ENCODE results near the gene DIP2C. TPM values are rescaled to one million over a fixed set of nuclear protein-coding genes. Genes with fewer than 3 reads are reported as not detected.
A peak's percentile ranks its signal among the peaks of the same experiment; 100 is the strongest.
"Not testable (repeated sequence)": the region's sequence is repeated elsewhere in the genome, so short reads cannot be mapped to it uniquely, and the experiment has no call there.

The DIP2C gene
- total and polyA plus RNA-seq, 2 experiments from 2014 or later = 9.1 to 15.8 TPM

DNA sequence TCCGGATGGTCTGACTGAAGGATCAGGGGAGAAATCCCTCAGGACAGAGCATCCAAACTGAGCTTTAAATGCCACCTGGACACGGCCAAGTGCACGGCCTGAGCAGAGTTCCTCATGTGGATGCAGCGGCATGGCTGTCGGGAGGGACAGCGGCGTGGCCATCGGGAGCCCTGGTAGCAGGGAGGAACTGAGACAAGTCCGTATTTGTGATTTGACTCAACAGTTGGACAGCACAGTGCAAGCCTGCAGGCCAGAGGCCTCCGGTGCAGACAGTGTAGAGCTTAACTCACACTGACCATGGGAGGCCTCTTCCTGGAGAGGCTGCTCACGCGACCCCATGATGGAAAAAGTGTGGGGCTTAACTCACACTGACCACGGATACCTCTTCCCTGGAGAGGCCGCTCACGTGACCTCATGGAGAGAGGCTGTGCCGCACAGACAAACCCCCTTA is 207.4 kb downstream of the DIP2C start:
- H3K36me3 ChIP-seq = no peaks in the 10 kb centered on the region
- no peak overlapping the region for H3K27ac ChIP-seq
- H3K4me1 ChIP-seq (ENCODE audit: low read depth) = no peaks in the 10 kb centered on the region
- no peak for DNase-seq (ENCODE audit: low read depth in 1 of 2, low spot score in 1 of 2)
- H3K9me3 ChIP-seq (ENCODE audit: low read depth) = no peaks in the 10 kb centered on the region
- peaks cover 9% of the 10 kb centered on the region for H3K27me3 ChIP-seq
- H3K4me3 ChIP-seq = no peak overlapping the region
- TF ChIP-seq, protein P1, sequence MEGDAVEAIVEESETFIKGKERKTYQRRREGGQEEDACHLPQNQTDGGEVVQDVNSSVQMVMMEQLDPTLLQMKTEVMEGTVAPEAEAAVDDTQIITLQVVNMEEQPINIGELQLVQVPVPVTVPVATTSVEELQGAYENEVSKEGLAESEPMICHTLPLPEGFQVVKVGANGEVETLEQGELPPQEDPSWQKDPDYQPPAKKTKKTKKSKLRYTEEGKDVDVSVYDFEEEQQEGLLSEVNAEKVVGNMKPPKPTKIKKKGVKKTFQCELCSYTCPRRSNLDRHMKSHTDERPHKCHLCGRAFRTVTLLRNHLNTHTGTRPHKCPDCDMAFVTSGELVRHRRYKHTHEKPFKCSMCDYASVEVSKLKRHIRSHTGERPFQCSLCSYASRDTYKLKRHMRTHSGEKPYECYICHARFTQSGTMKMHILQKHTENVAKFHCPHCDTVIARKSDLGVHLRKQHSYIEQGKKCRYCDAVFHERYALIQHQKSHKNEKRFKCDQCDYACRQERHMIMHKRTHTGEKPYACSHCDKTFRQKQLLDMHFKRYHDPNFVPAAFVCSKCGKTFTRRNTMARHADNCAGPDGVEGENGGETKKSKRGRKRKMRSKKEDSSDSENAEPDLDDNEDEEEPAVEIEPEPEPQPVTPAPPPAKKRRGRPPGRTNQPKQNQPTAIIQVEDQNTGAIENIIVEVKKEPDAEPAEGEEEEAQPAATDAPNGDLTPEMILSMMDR (IDR thresholded peaks at IDR 0.05; ENCODE audit: low read depth, low read length) = no peak

DNA sequence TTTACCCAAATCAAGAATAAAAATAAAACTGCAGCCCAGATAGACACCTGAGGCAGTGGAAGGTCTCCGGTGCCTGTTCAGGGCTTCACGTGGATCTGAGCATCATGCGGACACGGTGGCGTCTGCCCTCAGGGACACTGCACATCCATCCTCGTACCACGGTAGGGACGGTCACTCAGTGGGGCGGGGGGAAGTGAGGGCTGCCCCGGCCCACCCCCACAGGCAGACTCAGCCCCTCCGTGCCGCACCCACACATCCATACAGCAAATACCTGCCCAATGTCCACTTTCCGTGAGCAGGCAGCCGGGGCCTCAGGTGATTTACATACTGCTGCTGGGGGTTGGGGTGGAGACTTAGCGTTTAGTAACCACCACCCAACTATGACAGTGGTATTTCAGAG is 207.8 kb downstream of the DIP2C start:
- TF ChIP-seq, protein P1 (IDR thresholded peaks at IDR 0.05; ENCODE audit: low read depth, low read length) = no peak
- H3K27ac ChIP-seq = no peak overlapping the region
- H3K27me3 ChIP-seq = peaks cover 9% of the 10 kb centered on the region
- no peak for DNase-seq (ENCODE audit: low read depth in 1 of 2, low spot score in 1 of 2)
- no peak overlapping the region for H3K4me3 ChIP-seq
- no peaks in the 10 kb centered on the region for H3K36me3 ChIP-seq
- H3K9me3 ChIP-seq (ENCODE audit: low read depth) = no peaks in the 10 kb centered on the region
- no peaks in the 10 kb centered on the region for H3K4me1 ChIP-seq (ENCODE audit: low read depth)

DNA sequence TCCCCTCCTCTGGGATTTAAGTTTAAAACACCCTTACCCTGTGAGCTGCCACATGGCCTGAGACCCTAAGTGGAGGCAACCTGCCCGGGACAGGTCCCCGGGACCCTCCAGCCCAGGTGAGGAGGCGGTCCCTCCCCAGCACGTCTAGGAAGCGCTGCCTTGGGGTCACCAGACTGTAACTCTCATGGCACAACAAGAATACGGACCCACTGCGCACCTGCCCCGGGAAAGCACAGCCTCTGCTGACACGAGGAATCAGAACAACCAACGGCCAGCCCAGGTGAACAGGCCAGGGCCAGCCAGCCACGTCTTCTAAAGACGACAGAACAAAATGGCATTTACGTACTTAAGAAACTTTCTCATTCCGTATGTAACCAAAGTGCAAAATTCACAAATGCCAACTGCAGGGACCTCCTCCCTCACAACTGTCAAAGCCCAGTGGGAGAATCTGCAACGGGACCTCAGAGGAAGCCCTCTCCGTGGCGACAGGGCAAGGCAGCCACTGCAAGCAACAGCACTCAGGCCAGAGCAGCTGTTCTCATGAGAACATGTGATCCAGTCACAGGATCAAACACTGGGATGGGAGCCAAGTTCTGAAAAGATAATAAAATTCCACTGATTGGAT is 208.4 kb downstream of the DIP2C start:
- Histone ChIP-seq H3K9me3 (ENCODE audit: low read depth) (no peaks in the 10 kb centered on the region), H3K4me3 (no peak overlapping the region), H3K27me3 (peaks cover 9% of the 10 kb centered on the region), H3K27ac (no peak overlapping the region), H3K4me1 (ENCODE audit: low read depth) (no peaks in the 10 kb centered on the region), H3K36me3 (no peaks in the 10 kb centered on the region)
- DNase-seq (ENCODE audit: low read depth in 1 of 2, low spot score in 1 of 2) = peak; percentile 46 to 56
- TF ChIP-seq, protein P1 (IDR thresholded peaks at IDR 0.05; ENCODE audit: low read depth, low read length) = no peak

DNA sequence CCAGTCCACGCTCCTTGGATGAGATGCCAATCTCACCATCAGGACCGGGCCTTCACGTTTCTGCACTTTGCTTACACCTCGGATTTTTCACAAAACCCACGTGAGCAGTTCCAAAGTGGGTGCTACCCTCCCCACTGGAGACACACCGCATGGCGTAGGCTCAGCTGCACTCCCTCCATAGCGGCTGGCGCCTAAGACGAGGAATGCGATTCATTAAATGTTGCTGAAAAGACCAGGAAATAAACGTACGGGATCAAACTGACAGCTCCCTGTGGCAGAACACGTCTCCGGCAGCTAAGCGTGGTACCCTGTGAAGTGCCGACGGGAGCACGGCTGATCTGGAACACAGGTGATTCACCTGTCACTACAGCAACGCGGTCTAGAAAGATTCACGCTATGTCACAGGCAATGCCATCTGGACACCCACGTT is 209.0 kb downstream of the DIP2C start:
- DNase-seq (ENCODE audit: low read depth in 1 of 2, low spot score in 1 of 2) = no peak
- H3K4me3 ChIP-seq = no peak overlapping the region
- no peak overlapping the region for H3K27ac ChIP-seq

DNA sequence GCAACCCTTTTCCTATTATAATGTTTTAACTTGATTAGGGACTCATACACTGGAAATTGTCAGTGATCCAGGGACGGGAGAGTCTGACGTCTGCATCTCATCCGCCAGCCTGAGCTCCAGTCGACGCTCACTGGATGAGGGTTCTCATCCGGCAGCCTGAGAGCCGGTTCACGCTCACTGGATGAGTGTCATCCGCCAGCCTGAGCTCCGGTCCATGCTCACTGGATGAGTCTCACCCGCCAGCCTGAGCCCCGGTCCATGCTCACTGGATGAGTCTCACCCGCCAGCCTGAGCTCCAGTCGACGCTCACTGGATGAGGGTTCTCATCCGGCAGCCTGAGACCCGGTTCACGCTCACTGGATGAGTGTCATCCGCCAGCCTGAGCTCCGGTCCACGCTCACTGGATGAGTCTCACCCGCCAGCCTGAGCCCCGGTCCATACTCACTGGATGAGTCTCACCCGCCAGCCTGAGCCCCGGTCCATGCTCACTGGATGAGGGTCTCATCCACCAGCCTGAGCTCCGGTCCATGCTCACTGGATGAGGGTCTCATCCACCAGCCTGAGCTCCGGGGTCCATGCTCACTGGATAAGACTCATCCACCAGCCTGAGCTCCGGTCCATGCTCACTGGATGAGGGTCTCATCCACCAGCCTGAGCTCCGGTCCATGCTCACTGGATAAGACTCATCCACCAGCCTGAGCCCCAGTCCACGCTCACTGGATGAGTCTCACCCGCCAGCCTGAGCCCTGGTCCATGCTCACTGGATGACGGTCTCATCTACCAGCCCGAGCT is 209.6 kb downstream of the DIP2C start:
- H3K4me1 ChIP-seq (ENCODE audit: low read depth); DNase-seq (ENCODE audit: low read depth in 1 of 2, low spot score in 1 of 2); H3K4me3 ChIP-seq: not testable (repeated sequence)

More for the DNA sequence above, 209.0 kb downstream of the DIP2C start:
- H3K27me3 ChIP-seq = peaks cover 6% of the 10 kb centered on the region
- H3K4me1 ChIP-seq (ENCODE audit: low read depth) = no peaks in the 10 kb centered on the region
- no peaks in the 10 kb centered on the region for H3K36me3 ChIP-seq
- TF ChIP-seq, protein P1 (IDR thresholded peaks at IDR 0.05; ENCODE audit: low read depth, low read length) = no peak
- no peaks in the 10 kb centered on the region for H3K9me3 ChIP-seq (ENCODE audit: low read depth)

More for the DNA sequence above, 209.6 kb downstream of the DIP2C start:
- not testable (repeated sequence) for H3K9me3 ChIP-seq (ENCODE audit: low read depth); H3K27me3 ChIP-seq; H3K36me3 ChIP-seq; H3K27ac ChIP-seq
